HG02840 (cell line): ENCODE data around the gene DGKG.

Experiments used
- ATAC-seq: cut with Tn5 transposase; IDR thresholded peaks from one replicate; pipeline ENCODE4 v1.9.1; 2021; ENCODE audit warnings: mild to moderate bottlenecking, moderate library complexity, moderate number of reproducible peaks; ENCODE audit not compliant: unreplicated experiment, low FRiP score

Gene DGKG

DNA sequence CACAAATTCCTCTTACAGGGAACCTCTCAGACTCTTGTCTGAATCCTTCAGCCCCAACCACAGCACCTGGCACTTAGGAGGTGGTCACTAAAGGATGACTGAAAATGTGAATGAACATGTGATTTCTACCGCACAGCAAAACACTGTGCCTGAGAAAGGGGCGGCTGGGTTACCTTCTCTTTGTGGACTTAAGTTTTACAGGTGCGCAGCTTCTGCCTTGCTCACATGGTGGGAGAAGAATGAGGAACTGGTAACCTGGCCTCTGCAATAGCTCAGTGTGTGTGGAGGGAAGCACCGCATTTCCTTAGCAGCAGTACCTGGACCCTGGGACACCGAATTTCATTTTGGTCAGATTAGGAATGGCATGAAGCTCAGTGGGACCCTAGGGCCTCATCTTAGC is 243.3 kb downstream of the DGKG start:
- no peak for ATAC-seq

DNA sequence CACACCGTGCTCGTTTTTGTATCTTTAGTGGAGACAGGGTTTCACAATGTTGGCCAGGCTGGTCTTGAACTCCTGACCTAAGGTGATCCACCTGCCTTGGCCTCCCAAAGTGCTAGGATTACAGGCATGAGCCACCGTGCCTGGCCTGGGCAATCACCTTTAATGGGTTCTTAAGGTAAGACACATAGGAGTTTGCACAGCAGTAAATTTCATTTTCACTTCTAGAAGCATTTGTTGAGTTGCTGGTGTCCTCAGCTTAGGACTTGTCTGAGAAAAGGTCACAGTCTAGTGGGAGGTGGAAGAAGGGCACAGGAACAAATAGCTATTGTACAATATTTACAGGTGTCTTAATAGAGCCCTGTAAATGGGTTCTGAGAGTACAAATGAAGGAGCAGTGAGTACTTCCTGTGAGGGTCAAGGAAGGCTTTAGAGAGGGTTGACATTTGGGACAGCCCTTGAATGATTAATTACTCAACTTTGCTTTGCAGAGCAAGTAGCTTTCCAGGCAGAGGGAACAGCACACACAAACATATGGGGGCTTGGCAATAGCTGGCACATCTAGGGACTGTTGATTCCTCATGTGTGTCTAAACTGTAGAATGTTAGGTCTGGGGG is 244.4 kb downstream of the DGKG start:
- ATAC-seq: no peak

DNA sequence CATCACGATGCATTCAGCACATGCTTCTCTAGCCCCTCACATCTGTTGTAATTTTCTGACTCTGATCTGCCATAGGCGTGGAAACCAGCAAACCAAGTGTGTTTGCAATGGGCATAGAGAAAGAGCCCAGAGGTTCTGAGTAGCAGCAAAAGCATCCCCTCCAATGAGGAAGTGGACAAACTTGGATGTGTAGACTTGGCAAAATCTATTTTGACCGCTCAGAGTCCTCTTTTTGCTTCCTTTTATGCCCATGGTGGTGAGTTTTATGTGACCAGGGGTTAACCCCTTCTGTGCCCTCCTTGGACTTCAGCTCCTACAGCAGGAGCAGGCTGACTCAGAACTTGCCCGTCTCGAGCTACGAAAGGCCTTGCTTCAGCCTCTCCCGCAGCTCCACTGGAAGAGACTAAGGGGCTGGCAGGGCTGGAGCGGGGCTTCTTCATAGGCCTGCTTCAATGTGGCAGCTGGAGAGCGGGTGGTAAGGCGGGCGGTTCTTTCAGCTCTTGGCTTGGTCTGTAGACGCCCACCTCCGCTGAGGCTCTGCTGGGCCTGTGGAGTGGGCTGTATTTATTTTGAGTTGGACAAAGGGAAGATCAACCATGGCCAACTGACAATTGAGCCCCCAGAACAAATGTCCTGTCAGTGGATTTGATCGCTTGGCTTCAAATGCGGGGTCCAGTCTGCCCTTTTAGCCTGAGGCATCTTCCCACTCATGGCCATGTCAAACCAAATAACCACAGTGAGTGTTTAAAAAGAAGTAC is 246.6 kb downstream of the DGKG start:
- ATAC-seq: no peak

DNA sequence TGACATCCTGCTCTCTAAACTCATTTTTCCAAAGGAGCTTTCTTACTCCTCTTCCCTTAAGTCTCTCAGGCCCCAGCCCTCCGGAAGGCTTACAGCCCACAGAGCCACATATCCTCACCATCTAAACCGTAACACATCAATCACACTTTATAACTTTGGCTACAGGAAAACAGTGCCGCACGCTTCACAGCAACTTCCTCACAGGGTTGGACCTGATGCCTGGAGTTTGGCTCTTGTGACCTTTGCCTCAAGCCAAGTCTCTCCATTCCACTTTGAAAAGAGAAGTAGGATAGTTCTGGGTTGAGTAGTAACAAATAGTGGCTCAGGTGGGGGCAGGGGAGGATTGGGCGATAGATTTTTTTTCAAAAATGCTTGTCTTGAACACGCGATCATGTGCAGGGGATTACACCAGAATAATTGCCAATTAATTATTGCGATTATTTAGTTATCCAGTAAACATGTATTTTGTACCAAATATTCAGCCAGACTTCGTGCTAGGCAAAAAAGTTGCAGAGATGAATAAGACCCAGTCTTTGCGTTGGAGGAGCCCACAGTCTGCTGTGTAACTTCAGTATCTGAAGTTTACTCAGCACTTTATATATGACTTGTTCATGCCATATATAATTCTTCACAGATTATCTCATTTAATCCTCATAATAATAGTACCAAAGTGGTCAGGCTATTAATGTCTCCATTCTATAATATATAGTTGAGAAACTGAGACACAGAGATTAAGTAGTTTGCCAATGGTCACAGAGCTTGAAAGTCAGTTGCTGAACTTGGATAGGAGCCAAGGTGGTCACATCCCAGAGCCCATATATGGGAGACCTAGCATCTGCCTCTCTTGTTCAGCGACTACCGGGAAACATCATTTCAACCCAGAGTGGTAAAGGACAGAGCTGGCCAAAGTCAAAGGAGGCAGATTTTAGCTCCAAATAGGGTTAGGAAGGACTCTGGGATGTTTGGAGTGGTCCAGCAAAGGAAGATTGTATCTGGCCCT is 250.8 kb downstream of the DGKG start:
- ATAC-seq: no peak

DNA sequence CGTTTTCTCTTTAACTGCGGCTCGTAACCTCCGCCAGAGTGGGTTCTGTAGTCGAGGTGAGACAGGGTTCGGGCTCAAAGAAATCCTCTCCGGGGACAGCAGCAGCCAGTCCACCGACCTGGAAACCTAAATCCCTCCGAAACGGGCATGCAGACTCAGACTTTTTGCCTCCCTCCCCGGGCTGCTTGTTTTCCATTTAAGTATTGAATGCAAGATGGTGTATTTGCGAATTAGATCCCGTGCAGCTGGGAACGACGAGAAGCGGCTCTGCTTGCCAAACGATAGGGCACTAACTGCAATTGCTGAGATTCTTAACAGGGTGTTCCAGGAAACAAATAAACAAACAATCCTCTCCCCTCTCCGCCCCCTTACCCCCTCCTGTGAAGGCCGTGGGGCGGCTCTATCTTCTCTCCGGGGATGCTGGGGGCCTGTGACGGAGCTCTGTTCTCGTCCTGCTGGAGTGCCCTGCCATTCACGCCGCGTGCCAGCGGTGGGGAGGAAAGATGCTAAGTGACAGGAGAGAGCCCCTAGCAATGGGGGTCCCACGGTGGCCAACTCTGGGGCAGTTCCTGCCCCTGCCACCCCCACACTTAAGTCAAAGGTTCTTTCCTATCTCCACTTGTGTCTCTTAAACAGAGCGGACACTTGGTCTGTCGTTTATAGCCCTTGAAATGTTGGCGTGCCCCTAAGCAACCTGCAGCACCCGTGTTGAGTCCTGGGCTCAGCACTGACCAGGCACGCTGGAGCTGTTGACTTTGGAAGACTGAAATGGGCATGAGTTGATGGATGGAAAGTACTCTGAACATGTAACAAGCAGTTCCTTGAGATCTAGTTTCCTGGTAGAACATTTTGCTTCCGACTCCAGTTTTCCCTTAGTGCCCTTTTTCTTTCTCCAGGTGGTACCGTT is 251.9 kb downstream of the DGKG start:
- no peak for ATAC-seq

DNA sequence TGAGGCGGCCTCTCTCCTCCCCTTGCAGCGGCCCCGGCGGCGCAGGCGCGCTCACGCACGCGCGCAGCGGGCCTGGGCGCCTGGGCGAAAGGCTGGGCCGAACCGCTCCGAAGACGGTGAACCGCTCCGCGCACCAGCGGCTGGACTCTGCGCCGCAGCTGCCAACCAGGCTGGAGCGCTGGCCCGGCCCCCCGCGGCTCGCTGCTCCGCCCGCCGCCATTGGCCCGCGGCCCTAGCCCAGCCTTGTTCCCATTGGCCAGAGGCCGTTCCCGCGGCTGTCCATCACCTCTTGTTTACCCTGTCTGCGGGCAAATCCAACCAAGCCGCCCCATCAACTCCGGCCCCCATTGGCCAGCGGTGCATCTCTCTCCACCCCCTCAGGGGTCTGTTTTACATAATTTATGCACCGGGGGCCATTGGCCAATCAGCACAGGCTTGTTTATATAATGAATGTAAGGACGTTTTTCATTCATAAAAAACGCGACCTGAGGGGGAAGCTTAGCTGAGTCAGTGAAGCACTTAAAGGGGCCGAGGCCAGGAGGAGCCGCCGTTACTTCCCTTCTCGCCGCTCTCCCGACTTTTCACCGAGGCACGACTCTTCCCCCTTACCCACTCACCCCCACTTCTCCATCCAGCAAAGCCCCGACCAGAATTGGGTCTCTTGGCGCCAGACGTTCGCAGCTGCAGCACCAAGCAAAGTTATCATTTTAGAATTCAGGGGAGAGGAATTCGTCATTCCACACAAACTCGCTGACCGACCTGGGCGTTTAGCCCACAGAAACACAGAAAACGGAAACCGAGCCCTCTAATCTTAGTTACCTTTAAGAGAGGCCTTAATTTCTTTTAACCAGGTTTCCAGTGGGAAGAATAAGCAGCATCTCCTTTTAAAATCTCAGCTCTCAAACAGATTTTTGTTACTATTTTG is 252.8 kb downstream of the DGKG start, which contains the start of gene ETV5:
ETV5 (minus strand) TSS at position 149 of the 925 bp plus-strand sequence. CDS start 3,221 bp downstream, outside the sequence.
- peak; percentile 93 for ATAC-seq

DNA sequence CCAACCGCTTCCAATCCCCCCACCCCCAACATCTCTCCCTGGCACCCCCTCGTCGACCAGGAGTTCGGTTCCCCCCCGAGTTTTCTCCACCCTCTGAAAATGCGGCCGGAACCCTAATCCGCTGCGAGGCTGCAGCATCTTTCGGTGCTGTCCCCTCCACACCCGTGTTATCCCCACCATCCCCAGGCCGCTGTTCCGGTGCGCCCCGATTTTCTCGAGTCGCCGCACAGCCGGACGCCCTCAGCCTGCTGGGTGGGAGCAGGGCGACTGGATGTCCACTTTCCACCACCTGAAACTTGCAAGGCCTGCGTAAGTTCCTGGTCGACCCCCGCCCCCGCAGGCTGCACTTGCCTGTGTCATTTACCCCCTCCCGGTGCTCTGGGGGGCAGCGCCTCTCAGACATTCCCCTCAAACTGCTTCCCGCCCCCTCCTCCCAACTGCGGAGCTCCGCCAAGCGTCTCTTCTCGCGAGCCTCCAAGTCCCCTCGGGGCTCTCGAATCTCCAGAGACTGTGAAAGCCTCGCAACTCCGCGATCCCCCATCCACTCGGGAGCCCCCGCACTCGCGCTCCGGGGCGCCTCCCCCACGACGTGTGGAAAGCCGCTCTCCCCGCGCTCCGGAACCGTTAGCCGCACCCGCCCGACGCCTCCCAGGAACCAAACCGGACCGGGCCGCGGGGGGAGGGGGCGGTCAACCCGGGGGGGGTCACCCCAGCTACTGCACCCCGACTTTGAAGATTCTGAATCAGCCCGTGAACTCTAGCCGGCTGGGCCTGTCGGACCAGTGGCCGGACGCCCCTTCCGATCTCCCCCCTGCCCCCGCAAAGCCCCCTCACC is 253.7 kb downstream of the DGKG start:
- peak; percentile 0 for ATAC-seq

DNA sequence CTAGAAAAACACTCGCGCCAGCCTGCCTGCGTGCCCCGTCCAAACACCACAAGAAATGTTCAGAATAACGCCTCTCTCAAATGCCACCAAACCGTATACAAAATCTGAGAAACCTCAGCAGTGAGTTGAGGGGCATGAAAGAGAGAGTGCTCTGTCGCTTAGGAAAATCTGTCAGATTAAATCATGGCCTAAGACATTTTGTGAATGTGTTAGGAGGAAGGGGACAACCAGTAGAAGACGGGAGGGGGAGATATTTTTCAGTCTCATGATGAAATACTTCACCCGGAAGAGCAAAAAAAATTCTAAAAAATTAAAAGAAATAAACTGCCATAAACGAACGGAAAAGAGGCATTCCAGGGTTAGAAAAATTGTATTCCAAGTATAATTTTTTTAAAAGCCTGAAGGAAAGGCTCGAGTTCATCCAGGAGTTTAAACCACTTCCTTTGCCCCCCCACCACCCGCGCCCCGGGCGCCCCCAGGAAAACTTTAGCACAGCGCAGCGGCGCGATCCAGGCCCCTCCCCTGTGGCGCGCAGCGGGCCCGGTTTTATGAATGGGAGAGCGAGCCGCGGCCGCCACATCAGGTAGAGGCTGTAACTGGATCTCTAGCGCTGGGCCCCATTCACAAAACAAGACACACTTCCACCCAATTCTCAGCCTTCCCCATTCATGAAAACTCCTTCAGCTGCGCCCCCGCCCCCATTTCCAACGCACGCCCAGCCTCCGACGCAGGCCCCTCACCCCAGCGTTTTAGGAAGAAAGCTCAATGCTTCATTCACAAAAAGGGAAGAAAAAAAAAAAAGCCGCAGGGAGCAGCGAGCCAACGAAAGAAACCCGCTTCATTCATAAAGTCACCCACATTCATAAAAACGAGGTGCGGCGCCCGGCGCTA is 254.6 kb downstream of the DGKG start:
- ATAC-seq: no peak

DNA sequence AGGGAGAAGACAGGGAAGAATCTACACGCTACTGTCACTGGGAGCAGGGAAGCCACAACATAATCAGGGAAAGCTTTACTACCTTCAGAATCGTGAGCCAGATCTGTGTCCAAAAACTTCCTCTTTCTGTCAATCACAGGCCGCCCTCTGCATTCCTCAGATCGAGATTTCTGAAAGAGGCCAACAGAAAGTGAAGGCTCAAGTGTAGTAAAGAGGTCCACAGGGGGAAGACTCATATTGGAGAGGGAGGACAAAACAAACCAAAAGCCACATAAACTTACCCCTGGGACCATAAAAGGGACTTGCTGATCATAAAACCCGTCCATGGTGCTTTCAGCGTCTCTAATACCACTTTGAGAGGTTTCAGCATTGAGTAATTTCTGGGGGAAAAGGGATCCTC is 256.5 kb downstream of the DGKG start:
- ATAC-seq: no peak

DNA sequence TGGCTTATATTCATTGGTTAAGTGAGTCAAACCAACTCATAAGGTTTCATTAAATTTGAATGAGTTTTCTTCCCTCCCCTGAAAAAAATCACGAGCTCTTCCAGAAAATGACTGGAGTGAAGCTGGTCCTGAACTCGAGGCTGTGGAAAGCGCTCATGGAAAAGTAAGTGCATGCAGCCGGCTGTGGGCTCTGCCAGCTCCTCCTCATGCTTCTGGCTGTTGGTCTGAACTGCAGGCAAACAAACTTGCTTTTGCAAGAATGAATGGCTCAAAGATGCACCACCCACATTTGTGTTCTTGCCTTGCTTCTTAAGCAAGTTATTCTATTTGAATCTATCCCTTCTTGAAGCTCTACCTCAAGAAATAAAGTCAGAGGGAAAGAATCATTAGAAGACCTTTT is 259.3 kb downstream of the DGKG start:
- no peak for ATAC-seq

DNA sequence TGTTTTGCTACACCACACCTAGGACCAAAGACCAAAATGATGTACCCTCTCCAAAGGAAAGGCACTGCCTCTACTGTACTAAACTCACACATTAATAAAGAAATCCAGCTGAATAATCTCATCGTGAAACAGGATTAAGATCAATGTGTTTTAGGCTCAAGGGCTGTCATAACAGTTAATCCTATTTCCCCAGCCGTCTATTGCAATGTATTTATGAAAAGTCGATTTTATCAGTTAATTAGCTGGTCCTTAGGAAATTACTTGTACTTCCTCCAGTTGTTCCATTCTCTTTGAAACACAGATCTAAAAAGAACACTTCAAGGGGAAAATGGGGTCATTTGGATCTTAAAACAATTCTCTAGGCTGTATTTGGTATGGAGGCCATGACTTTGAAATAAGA is 261.6 kb downstream of the DGKG start:
- ATAC-seq: no peak

DNA sequence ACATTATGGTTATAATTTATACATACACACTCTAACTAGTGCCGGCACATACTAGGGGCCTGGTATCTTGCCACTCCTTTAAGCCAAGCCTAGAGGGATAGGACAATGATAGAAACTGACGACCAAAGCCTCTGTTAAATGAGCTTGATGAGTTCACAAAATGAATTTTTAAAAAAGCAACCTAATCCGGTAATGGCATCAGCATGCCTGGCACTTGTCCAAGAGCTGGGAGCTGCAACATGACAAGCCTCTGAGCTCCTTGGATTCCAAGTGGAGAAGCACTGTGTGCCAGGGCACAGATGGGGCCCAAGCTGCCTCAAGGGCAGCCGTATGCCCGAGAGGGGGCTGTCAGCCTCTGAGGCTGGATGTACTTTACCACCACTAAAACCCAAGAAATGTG is 262.9 kb downstream of the DGKG start:
- no peak for ATAC-seq

DNA sequence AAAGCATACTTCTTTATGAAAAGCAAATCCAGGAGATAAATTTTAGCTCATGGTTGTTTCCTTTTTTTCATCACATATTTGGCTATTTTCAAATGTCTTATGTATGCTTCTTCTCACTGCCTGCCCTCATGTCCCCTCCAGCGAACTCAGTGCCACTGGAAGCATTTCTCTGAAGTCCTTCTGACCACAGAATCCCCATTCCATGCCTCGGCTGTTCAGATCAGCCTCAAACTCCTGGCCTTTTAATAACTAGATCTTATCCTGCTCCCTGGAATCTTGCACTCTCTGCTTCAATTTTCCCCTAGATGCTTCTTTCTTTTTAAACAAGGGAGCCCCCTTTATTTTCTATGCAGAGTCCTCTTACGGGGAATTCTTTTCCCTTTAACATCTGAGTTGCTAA is 263.3 kb downstream of the DGKG start:
- ATAC-seq: no peak

DNA sequence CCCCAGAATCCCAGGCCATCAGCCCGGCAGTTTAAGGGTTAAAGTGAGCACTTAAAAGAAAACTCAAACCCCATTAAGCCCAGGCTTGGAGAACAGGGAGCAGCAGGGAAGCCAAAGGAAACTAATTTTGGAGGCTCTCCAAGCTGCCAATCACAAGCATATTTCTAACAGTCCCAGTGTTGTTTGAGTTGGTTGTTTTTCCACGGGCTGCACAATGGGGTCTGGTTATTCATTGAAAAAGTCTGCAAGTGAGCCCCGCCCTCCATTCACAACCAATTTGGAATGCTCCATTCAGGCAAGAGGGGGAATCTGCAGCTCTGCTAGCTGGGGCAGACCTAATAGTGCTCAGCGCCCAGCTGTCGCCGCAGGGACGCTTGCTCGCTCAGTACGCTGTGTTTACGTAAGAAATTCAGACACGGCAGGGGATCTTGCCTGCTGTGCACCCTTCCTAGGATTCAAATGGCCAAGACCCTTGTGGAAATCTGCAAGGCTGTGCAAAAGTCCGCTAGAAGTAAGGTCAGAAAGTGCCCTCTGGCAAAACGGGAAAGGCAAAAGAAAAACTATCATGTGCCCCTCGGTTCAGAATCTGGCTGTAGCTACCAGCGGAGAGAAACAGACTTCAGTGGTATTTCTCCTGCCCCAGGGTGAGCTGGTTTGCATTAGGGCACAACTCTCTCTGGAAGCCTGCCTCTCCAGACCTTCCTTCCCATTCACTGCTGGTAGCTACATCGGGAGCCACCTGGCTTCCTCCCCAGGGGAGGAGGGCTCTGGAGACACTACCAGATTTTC is 264.2 kb downstream of the DGKG start:
- no peak for ATAC-seq

DNA sequence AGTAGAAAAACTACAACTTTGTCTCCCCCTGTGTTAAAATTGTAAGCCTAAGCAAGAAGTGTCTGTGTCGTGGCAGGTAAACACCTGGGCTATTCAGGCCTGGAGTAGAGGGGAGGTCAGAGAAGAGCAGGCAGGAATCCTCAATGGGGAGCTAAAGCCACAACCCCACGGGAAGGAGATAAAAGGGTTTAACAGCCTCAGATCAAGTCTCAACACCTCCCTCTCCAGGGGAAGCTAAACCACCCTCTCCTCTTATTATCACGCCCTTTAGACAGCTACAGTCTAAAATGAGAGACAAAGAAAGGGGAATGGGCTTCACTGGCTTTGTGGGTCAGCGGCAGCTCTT is 264.7 kb downstream of the DGKG start:
- no peak for ATAC-seq
